NAMALWA (cell line): ENCODE measurements around the gene VPS8.

ENCODE experiments used
- DNase-seq: peaks from one replicate; pipeline ENCODE4 v3.0.0-alpha.2; 2015; ENCODE audit warnings: low spot score

The VPS8 gene

DNA sequence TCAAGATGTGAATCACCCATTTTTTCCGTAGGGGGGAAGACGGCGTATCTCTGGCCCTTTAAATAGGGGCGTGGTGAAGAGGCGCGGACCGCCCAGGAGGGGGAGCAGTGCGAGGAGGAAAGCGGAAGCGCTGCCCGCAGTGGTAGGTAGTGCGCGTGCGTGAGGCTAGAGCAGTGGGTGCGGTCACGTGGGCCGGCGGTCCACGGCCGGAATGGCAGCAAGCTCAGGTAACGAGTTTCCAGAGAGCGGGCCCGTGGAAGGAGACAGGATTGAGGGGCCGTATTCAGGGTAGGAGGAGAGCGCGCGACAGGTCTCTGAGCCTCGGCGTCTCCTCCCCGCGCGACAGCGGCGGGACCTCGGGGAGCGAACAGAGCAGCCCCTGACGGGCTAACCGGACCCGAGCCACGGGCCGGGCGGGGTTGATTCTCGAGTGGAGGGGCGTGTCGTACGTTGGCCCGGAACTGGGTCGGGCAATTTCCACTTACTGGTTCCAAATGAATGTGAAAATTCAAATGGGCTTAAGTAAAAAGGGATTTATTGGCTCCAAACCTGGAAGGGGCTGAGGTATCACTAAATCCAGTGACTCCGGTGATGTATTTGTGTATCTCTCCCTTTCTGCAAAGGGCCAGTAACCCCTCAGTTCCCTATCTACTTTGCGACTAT lies at the start of gene VPS8:
Gene VPS8, plus strand, starts transcription at position 168 of the 663 bp plus-strand sequence. CDS start 12,467 bp downstream, outside the sequence.
- DNase-seq, result peak; percentile 97

DNA sequence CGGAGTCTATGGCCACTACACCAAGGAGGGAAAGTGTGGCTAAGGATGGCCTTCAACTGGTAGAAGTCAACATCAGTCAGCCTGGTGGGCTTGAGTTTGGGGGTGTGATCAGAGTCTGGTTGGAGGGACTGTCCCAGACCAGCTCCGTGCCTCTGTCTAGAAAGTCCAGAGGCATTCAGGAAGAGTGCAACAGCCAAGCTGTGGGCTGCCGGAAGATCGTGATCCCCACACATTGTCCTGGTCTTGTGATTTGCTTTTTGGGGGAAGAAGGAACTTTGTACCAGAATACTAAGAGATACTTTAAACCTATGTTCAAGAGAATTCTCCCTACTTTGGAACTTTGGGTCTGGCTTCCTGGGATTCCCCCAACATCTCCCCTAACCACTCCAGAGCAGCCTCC lies 47.8 kb upstream of the VPS8 start:
- DNase-seq, result no peak

DNA sequence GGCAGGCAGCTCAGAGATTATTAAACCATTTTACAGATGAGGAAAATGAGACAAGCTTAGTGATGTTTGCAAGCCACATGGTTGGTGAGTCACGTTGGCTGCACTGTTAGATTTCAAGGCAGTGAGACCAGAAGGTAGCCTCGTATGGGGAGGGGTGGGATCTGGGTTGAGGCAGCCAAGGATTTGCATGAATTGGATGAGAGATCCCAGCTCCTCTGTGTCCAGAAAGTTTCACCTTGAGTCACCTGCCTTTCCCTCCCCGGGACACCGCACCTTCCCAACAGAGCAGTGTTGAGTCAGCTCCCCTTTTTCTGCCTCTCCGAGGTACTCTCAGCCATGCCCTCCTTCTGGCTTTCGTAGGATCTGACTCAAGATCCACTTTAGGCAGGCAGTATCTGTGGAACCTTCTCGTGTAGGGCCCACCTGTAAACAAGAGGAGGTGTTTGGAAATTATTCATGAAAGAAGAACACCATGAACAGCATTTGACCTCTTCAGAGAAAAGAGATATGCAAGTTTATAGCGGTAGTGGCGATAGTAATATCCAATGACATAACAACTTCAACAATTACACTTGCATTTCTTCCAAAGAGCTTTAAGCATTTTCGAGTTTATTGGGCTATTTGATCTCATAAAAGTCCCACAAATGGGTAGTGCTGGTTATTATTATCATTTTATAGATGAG lies 46.8 kb upstream of the VPS8 start:
- no peak for DNase-seq

- peak; percentile 84 for DNase-seq
Observed at GRCh38 chr3:184765730-184766074, 46.3 kb upstream of the VPS8 start.

- DNase-seq, result no peak
Observed at GRCh38 chr3:184766555-184767261, 45.3 kb upstream of the VPS8 start.

GRCh38 chr3:184767377-184767776 lies 44.6 kb upstream of the VPS8 start:
- no peak for DNase-seq

- no peak for DNase-seq
Observed at GRCh38 chr3:184769382-184770170, 42.4 kb upstream of the VPS8 start.

GRCh38 chr3:184770541-184770940 lies 41.4 kb upstream of the VPS8 start:
- no peak for DNase-seq

DNA sequence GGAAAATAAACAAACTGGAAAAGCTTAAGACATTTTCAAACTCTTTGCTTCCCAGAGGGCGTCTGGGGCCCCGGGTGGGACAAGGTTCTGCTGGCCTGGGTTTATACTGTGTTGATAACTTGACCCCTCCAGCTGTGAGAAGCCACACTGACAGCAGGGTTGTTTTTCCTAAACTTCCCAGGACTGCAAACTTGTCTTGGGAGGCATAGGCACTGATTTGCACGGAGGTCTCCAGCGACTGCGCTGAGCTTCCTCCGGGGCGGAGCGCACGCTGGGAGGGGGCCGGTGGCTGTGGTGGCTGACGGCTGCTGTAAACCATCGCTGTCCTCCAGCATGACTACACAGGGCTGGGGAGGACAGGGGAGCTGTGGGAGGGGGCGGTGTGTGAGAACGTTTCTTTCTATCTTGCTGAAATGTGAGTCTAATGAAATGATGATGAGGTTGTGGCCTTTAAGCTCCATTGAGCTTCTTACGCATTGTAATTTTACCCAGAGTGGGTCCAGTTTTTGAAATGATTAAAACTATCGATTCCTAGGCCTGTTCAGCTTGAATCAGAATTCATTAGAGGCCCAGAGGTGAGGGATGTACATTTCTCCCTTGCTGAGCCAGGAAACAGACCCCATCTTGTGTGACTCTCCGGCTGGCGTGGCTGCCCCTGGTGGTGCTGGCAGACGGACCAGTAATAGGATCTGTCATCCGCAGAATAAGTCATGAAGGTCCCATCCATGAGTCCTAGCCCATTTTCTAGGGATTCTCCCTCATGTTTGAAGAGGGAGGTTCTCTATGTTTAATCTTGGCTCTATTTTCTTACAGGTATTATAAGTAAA lies 40.5 kb upstream of the VPS8 start:
- no peak for DNase-seq

- DNase-seq, result no peak
Observed at GRCh38 chr3:184772667-184773272, 39.2 kb upstream of the VPS8 start.

GRCh38 chr3:184773283-184774186 lies 38.4 kb upstream of the VPS8 start:
- DNase-seq, result no peak

GRCh38 chr3:184776916-184777315 lies 35.0 kb upstream of the VPS8 start:
- DNase-seq, result no peak

- peak; percentile 94 for DNase-seq
Observed at GRCh38 chr3:184777566-184778356, 34.2 kb upstream of the VPS8 start.

DNA sequence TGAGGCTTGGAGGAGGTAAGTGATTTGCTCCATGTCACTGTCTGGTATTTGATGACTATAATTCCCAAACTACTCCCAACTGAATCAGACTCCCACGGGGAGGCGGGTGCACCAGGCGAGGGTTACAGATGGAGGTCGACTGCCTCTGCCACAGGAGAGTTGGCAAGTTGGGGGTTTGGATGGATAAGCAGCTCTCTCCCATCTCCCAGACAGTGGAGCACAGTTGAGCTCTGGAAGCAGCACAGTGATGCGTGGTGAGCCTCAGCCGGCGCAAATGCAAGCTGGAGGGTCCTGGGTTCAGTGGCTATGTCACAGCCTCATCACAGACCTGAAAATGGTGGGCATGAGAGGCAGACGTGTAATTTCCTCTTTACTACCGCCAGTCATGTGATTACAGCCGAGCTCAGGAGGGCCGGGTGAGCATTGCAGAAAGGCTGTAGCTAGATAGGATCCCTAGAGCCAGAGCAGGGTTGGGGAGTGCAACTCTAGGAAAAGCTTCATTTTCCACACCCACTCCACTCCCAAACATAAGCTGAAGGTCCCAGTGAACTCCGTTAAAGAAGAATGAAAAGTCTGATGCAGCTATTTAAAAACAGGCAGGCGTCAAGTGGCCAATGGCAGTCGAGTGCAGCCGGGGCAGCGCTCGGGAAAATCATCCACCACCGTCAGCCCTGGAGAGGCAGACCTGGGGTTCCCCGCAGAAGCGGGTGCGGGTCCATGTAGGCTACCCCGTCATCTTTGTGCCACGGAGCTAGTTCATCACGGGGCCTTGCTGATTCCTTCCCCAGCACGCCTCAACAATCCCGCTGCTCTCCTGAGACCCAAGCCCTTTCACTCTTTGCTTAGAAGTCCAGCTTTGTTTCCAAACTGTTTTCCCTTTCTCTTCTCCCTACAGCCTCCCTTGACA lies 33.3 kb upstream of the VPS8 start:
- no peak for DNase-seq

DNA sequence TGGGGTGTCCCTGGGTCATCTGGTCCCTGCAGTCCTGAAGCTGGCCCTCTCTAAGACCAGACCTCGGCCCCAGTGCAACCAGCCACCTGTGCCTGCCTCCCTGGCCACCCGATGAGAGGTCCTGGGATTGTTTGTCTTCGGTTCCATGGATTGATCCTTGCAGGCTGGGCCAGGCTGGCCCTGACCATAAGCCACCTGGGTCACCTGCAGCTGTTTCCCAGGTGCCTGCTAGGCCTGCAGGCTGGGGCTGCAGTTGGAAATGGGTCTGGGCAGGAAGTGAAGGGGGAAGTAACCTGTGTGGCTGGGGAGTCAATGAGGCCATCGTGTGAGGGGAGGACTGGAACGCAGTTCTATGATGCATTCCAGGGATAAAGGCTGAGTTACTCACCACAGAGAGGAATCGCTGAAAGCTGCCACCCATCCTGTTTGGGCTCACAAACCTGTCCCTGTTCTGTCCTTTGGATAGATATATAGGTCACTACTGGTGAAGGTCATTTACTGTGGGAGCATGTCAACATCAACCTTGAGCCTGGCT lies 30.9 kb upstream of the VPS8 start:
- DNase-seq, result no peak

GRCh38 chr3:184781801-184782200 lies 30.2 kb upstream of the VPS8 start:
- DNase-seq, result no peak

DNA sequence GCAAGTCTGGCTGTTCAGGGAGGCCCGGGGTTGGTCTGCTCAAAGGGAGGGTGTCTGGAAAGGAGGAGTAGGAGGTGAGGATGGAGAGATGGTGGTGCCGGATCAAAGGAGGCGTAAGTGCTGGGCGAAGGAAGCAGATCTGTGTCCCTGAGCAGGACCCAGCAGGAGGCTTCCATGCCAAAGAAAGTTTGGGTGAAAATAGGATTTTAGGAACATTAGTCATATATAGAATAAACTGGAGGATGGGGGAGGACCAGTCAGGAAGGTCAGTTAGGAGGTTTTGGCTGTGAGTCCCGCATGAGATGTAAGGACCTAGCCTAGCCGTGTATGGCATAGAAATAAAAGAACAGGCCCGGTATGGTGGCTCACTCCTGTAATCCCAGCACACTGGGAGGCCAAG lies 28.6 kb upstream of the VPS8 start:
- no peak for DNase-seq
